Smooth muscle cell (in vitro differentiated cells): ENCODE measurements around the gene TRIM38. TPM values are rescaled to one million over a fixed set of nuclear protein-coding genes. Genes with fewer than 3 reads are reported as not detected.

ENCODE experiments used
- DNase-seq: peaks from one replicate; lab custom pipeline; 2025; ENCODE audit not compliant: unreplicated experiment; lab: John Stamatoyannopoulos, UW
- H2AFZ ChIP-seq: fragments of 200-600 bp; sonication (generic); 2 replicates; pipeline ENCODE4 v1.6.0; 2016; ENCODE audit warnings: antibody characterized with exemption, low read depth, mild to moderate bottlenecking
- H3F3A ChIP-seq: fragments of 200-600 bp; sonication (generic); 2 replicates; pipeline ENCODE4 v1.6.0; 2017; ENCODE audit warnings: antibody characterized with exemption, low read depth
- H3K27ac ChIP-seq: fragments of 200-600 bp; sonication (generic); 2 replicates; pipeline ENCODE4 v1.5.1; 2016; ENCODE audit warnings: low read depth, mild to moderate bottlenecking
- H3K27me3 ChIP-seq: fragments of 200-600 bp; sonication (generic); 2 replicates; pipeline ENCODE4 v1.6.1; 2016; ENCODE audit warnings: low read depth, mild to moderate bottlenecking
- H3K36me3 ChIP-seq: fragments of 200-600 bp; sonication (generic); 2 replicates; pipeline ENCODE4 v1.5.1; 2016; ENCODE audit warnings: low read depth
- H3K4me1 ChIP-seq: fragments of 200-600 bp; sonication (generic); 2 replicates; pipeline ENCODE4 v1.5.1; 2016; ENCODE audit warnings: low read depth
- H3K4me2 ChIP-seq: fragments of 200-600 bp; sonication (generic); 2 replicates; pipeline ENCODE4 v1.6.0; 2016; ENCODE audit warnings: mild to moderate bottlenecking
- H3K4me3 ChIP-seq: fragments of 200-600 bp; sonication (generic); 2 replicates; pipeline ENCODE4 v1.5.1; 2016; ENCODE audit warnings: mild to moderate bottlenecking
- H3K79me2 ChIP-seq: fragments of 200-600 bp; sonication (generic); 2 replicates; pipeline ENCODE4 v1.6.0; 2016; ENCODE audit warnings: low read depth, mild to moderate bottlenecking
- H3K9ac ChIP-seq: fragments of 200-600 bp; sonication (generic); 2 replicates; pipeline ENCODE4 v1.6.0; 2016; ENCODE audit warnings: low read depth
- H3K9me3 ChIP-seq: fragments of 200-600 bp; sonication (generic); replicated peaks from 2 replicates; pipeline ENCODE4 v1.5.1; 2016; ENCODE audit warnings: low read depth
- H4K20me1 ChIP-seq: fragments of 200-600 bp; sonication (generic); 2 replicates; pipeline ENCODE4 v1.6.0; 2016; ENCODE audit warnings: low read depth
- WGBS: methylation state at CpG from one replicate; pipeline ENCODE4 v1.1.7; 2016; ENCODE audit warnings: low lambda C conversion rate; 5-methylcytosine and 5-hydroxymethylcytosine counted together
- polyA plus RNA-seq: library from polyadenylated mRNA; unstranded; fragments of >200 nt; fragmentation: Nextera tagmentation; extraction: Ambion mirVana; gene quantifications from 2 replicates; pipeline ENCODE4 v1.2.1, GENCODE V29; 2016
- small RNA-seq: library from RNA; depleted of rRNA; stranded (forward); fragments of <200 nt; gene quantifications from one replicate; pipeline ENCODE3, GENCODE V24; 2014
- total RNA-seq: library from RNA; depleted of rRNA; stranded (reverse); fragments of >200 nt; gene quantifications from 2 replicates; pipeline ENCODE4 v1.2.3, GENCODE V29; 2014
- TF ChIP-seq, protein P1 (sequence below): fragments of 200-600 bp; sonication (generic); IDR thresholded peaks from 2 replicates; pipeline ENCODE4 v1.5.1; 2017; ENCODE audit warnings: borderline replicate concordance, mild to moderate bottlenecking, antibody characterized with exemption; ENCODE audit not compliant: insufficient read depth, poor library complexity, severe bottlenecking

Gene TRIM38
- total and polyA plus RNA-seq, 2 experiments from 2014 or later: 6.1 to 9.1 TPM

DNA sequence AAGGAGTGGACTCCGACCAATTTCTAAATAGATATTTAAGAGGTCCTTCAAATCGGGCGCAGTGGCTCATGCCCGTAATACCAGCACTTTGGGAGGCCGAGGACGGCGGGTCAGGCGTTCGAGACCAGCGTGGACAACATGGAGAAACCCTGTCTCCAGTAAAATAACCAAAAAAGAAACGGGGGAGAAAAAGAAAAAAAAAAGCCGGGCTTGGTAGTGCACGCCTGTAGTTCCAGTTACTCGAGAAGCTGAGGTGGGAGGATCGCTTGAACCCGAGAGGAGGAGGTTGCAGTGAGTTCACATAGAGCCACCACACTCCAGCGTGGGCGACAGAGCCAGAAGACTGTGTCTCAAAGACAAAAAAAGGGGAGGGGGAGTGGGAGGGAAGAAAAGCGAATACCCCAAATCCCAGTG lies 71.3 kb downstream of the TRIM38 start:
- Histone ChIP-seq H3K4me3 (peak overlapping the region; percentile 64), H3K79me2 (no peaks in the 10 kb centered on the region), H3K4me1 (peaks cover 24% of the 10 kb centered on the region), H2AFZ (peak overlapping the region; percentile 62), H3K9ac (peak overlapping the region; percentile 6), H4K20me1 (no peaks in the 10 kb centered on the region), H3K27ac (peak overlapping the region; percentile 80), H3K4me2 (peak overlapping the region; percentile 90), H3F3A (peaks cover 7% of the 10 kb centered on the region), H3K9me3 (no peaks in the 10 kb centered on the region), H3K27me3 (no peaks in the 10 kb centered on the region), H3K36me3 (no peaks in the 10 kb centered on the region)
- no peak for DNase-seq
- 6% methylated on average over 19 of the region's 19 CpGs for WGBS
- TF ChIP-seq, protein P1, sequence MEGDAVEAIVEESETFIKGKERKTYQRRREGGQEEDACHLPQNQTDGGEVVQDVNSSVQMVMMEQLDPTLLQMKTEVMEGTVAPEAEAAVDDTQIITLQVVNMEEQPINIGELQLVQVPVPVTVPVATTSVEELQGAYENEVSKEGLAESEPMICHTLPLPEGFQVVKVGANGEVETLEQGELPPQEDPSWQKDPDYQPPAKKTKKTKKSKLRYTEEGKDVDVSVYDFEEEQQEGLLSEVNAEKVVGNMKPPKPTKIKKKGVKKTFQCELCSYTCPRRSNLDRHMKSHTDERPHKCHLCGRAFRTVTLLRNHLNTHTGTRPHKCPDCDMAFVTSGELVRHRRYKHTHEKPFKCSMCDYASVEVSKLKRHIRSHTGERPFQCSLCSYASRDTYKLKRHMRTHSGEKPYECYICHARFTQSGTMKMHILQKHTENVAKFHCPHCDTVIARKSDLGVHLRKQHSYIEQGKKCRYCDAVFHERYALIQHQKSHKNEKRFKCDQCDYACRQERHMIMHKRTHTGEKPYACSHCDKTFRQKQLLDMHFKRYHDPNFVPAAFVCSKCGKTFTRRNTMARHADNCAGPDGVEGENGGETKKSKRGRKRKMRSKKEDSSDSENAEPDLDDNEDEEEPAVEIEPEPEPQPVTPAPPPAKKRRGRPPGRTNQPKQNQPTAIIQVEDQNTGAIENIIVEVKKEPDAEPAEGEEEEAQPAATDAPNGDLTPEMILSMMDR: no peak

DNA sequence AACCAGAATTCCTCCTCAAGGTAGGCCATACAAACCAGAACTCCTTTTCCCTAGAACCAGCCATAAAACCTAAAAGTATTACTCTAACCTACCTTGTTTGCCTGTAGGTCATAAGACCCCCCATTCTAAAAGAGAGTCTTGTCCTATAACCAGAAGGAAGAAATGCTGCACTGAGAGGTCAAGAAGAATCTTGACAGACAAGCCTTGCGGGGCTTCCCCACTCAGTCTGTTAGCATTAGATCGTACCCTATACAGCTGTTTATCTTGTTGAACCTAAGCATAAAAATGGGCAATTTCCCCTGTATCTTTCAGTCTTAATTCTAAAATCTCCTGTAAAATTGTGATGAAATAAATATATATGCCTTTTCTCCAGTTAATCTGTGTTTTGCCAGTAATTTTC lies 72.3 kb downstream of the TRIM38 start:
- Histone ChIP-seq H2AFZ (no peak overlapping the region), H3K27me3 (no peaks in the 10 kb centered on the region), H3K9me3 (no peaks in the 10 kb centered on the region), H3K4me3 (no peak overlapping the region), H3K79me2 (no peaks in the 10 kb centered on the region), H4K20me1 (no peaks in the 10 kb centered on the region), H3F3A (peaks cover 7% of the 10 kb centered on the region), H3K9ac (no peak overlapping the region), H3K27ac (no peak overlapping the region), H3K4me1 (peaks cover 15% of the 10 kb centered on the region), H3K36me3 (no peaks in the 10 kb centered on the region), H3K4me2 (no peak overlapping the region)
- WGBS: 85% methylated on average over 2 of the region's 2 CpGs
- no peak for DNase-seq
- TF ChIP-seq, protein P1: no peak

Small RNAs within 50 kb of the gene (small RNA-seq; reads per million reads assigned to genes)
- not detected for gene HIST1H1PS2

Other genes with a start within 250 kb of the TRIM38 start
- gene SLC17A4, start 208.1 kb upstream of the TRIM38 start, total RNA-seq: not detected in 2 replicates
- not detected in 2 replicates for gene SLC17A4, start 208.1 kb upstream of the TRIM38 start, polyA plus RNA-seq
- not detected in 2 replicates for gene SLC17A1, start 130.8 kb upstream of the TRIM38 start, total RNA-seq
- not detected in 2 replicates for gene SLC17A1, start 130.8 kb upstream of the TRIM38 start, polyA plus RNA-seq
- gene SLC17A3, start 88.6 kb upstream of the TRIM38 start, total RNA-seq: not detected in 2 replicates
- not detected in 2 replicates for gene SLC17A3, start 88.6 kb upstream of the TRIM38 start, polyA plus RNA-seq
- not detected in 2 replicates for gene SLC17A2, start 32.1 kb upstream of the TRIM38 start, total RNA-seq
- not detected in 2 replicates for gene SLC17A2, start 32.1 kb upstream of the TRIM38 start, polyA plus RNA-seq
- gene HFE, start 124.6 kb downstream of the TRIM38 start, total RNA-seq: 4.9 and 5.5 TPM in 2 replicates
- 2.1 and 7.5 TPM in 2 replicates for gene HFE, start 124.6 kb downstream of the TRIM38 start, polyA plus RNA-seq